HG03558 (cell line): ENCODE results near the gene MEGF6.

Source experiments
- ATAC-seq: cut with Tn5 transposase; IDR thresholded peaks from one replicate; pipeline ENCODE4 v1.9.1; 2021; ENCODE audit warnings: moderate number of reproducible peaks; ENCODE audit not compliant: unreplicated experiment; ENCODE audit errors: extremely low read depth

Gene MEGF6

DNA sequence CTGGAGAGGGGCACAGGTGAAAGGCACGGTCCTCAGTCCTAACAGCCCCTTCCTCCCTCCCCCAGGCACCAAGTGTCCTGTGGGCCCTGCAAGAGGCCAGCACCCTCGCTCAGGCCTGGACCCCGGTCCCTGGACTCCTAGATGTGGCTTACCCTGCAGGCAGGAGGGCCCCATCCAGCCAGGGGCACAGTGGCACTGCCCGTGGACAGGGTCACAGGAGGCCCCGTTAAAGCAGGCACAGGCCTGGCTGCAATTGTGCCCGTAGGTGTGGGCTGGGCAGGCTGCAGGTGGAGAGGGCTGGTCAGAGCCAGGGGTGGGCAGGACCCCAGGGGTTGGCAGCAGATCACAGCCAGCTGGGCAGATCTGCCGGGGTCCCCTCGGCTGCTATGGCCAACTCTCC lies 112.3 kb downstream of the MEGF6 start:
- ATAC-seq, result no peak

GRCh38 chr1:3498246-3498930 lies 112.9 kb downstream of the MEGF6 start:
- no peak for ATAC-seq

GRCh38 chr1:3497521-3497920 lies 113.8 kb downstream of the MEGF6 start:
- ATAC-seq, result no peak

- no peak for ATAC-seq
Measured at GRCh38 chr1:3496916-3497315, 114.4 kb downstream of the MEGF6 start.

- ATAC-seq, result no peak
Measured at GRCh38 chr1:3495776-3496745, 115.2 kb downstream of the MEGF6 start.

DNA sequence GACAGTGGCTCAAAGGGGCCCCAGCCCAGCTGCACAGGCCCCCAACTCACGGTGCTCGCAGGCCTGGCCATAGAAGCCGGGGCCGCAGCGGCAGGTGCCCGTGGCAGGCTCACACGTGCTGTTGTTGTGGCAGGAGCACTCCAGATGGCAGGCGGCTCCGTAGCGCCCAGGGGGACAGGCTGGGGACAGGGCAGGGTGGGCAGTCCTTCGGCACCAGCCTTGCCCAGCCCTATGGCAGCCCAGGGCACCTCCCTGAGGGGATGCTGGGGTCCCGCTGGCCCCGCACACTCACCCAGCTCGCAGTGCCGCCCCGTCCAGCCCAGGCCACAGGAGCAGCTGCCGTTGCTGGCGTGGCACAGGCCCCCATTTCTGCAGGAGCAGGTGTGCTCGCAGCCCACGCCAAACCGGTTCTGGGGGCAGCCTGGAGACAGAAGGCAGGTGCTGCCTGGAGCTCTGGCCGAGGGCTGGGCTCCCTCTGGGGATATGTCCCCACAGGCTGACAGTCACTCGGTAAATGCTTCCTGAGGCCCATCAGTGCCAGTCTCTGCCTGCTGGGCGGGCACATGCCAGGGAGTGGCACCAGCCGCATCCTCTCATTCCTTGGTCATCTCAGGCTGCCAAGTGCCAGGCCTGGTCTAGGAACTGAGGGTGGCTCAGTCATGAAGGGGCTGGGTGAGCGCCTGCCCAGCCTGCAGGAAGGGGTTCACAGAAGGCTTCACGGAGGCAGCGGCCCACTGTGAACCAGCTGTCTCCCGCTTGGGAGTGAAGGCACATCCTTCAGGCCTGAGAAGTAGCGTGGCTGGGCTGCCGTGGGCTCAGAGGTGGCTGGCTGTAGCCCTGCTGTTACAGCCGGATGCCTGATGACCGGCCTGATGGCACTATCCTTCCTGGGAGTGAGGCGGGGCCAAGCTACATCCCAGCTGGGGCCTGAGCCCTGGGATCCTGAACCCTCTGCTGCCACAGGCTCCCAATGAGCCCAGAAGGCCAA lies 116.7 kb downstream of the MEGF6 start:
- no peak for ATAC-seq

- no peak for ATAC-seq
Measured at GRCh38 chr1:3492545-3493246, 118.6 kb downstream of the MEGF6 start.

GRCh38 chr1:3491291-3492246 lies 119.7 kb downstream of the MEGF6 start:
- no peak for ATAC-seq

DNA sequence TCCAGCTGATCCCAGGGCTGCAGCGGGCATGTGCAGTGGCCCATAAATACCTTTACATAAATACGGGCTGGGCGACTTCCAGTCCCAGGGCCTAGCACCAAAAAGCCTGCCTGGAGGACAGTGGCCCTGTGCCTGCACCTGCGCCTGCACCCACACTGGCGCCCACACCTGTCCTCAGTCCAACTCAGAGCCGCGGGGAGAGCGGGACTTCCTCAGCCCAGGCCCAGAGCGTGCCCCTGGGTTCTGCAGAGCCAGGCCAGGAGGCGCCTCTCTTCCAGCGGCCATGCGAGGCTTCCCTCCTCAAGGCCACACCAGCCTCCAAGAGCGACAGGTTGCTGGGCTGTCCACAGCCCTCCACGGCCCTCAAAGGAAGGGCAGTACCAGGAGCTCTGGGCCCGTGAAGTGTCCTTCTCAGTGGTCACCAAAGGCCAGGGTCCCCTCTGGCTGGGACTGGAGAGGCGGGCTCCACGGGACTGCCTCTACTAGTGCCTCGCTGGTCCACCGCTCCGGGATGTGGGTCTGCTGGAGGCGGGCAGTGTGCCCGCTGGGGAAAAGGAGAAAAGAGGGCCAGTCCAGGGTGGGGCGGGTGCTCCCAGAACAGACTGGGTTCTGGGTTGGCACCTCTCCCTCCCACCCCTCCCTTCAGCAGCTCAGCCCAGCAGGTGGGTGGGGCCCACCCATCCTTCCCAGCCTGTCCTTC lies 121.1 kb downstream of the MEGF6 start:
- no peak for ATAC-seq

- no peak for ATAC-seq
Measured at GRCh38 chr1:3488432-3488831, 122.9 kb downstream of the MEGF6 start.

DNA sequence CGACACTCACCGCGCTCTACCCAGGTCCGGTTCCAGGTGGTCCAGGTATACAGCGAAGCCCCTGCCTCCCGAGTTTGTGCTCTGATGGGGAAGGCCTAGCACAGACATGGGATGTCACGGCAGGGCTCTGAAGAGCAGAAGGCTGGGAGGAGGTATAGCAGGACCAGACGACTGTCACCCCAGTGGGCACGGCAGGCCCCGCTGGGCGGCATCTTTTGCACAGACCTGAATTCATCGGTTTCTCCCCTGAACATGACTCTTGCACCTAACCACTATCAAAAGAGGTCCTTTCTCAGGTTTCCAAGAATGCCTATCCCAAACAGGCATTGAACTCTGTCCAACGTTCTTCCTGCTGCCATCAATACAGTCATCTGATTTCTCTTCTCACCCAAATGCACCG lies 126.3 kb downstream of the MEGF6 start:
- ATAC-seq, result no peak

DNA sequence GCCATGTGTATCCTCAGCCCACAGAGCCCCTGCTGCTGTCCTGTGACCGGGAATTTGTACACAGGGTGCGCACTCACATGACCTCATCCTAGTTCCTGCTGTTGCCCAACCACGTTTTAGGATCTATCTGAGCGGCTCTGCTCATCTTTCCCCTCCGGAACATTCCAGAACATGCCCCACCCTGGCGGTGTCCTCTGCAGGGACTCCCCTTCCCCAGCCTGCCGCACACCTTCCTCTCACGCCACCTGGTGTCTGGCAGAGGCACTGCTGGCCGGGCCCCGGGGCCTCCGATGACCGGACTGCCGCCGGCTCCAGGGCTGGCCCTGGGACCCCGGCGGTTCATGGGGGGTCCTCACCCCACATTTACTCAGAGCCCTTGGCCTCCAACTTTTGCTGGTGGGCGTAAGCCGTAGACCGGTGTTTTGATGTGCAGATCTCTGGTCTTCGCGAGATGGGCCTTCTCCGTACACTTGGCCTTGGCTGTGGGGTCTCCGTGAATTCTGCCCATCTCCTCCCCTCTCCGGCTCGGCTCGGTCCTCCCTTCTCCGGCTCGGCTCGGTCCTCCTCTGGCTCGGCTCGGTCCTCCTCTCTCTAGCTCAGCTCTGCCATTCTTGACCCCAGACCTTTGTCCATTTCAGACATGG lies 127.4 kb downstream of the MEGF6 start:
- no peak for ATAC-seq

DNA sequence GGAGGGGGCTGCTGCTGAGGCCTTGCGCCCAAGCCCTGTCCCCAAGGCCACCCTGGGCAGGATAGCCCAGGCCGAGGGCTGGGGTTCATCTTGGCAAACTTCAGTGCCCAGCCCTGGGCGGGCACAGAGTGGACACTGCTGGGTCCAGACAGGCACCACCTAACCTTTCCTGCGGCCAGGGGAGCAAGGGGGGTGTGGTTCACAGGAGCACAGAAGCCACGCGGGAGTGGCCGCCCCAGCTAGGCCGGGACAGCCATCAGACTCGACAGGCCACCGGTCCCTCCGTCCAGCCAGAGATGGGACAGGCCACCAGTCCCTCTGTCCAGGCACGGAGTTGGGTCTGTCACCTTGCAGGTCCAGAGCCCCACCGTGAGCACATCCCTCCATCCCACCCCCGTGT lies 127.9 kb downstream of the MEGF6 start:
- ATAC-seq, result no peak

- no peak for ATAC-seq
Measured at GRCh38 chr1:3482378-3482849, 128.9 kb downstream of the MEGF6 start.

DNA sequence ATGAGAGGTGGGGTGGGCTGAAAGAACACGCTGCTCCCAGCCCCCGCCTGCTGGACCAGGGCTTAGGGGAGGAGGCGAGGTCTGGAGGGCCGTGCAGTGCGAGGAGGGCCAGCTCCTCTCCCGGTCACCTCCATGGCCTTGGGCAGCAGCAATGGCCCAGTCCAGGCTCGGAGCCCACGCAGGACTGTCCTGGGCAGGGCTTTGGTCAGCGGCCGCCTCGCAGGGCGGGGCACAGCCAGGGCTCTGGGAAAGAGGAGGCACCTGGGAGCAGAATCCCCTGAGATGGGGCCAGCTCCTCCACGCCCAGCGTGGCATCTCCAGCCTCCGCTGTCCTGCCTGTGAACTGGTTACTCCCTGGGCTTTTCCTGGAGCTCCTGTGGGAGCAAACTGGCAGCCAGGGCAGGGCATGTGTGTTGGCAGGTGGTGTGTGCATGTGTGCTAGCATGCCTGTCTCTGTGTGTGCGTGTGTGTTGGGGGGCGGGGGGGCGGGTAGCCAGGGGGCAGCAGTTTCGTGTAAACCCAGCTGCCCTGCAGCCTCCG lies 129.4 kb downstream of the MEGF6 start:
- ATAC-seq, result no peak

GRCh38 chr1:3481046-3481445 lies 130.3 kb downstream of the MEGF6 start:
- ATAC-seq, result no peak

DNA sequence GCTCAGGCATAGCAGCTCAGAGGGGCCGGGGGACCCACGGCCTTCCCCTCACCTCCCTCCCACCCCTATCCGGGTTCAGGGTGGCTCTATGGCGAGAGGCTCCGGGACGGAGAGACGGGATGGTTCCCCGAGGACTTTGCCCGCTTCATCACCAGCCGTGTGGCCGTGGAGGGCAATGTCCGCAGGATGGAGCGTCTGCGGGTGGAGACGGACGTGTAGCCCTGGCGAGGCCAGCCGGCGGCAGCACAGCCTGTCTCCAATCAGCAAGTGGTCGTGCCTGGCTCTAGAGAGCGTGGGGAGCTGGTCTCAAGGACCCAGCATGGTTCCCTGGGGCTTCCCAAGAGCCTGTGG lies 131.0 kb downstream of the MEGF6 start:
- no peak for ATAC-seq
